Measurements from ENCODE around the gene CHPF. TPM values are rescaled to one million over a fixed set of nuclear protein-coding genes. Genes with fewer than 3 reads are reported as not detected.
A peak's percentile ranks its signal among the peaks of the same experiment; 100 is the strongest.

The CHPF gene
- total RNA-seq, 1 donor from 2014 or later: 151 TPM

GRCh38 chr2:219509780-219510511 is 33.7 kb downstream of the CHPF start:
- H3K4me3 ChIP-seq (ENCODE audit: insufficient read depth, low read depth, low read length): no peak overlapping the region
- no peaks in the 10 kb centered on the region for H3K9me3 ChIP-seq (ENCODE audit: insufficient read depth, low read depth, low read length)
- FAIRE-seq (no peak), DNase-seq (ENCODE audit: low read depth) (no peak)
- H3K9ac ChIP-seq (ENCODE audit: low read length): peak overlapping the region; percentile 43
- Mint-ChIP-seq H3K36me3 (ENCODE audit: low read depth, unreplicated experiment) (peaks cover 5% of the 10 kb centered on the region), H3K27ac (ENCODE audit: unreplicated experiment) (no peak overlapping the region), H3K4me1 (ENCODE audit: low read depth, unreplicated experiment) (peaks cover 17% of the 10 kb centered on the region), H3K9me3 (ENCODE audit: unreplicated experiment) (no peaks in the 10 kb centered on the region), H3K27me3 (ENCODE audit: low read depth, unreplicated experiment) (peaks cover 19% of the 10 kb centered on the region), H3K4me3 (ENCODE audit: unreplicated experiment) (peak overlapping the region; percentile 73)
- no peaks in the 10 kb centered on the region for H3K36me3 ChIP-seq (ENCODE audit: insufficient read depth, low read length)
- TF ChIP-seq EZH2 (IDR thresholded peaks at IDR 0.05; ENCODE audit: insufficient read depth, low read length): no peak
- peak; percentile 61 for TF ChIP-seq CTCF (IDR thresholded peaks at IDR 0.05; ENCODE audit: insufficient read depth, low read depth, low read length)
- H3K4me2 ChIP-seq (ENCODE audit: low read length): peak overlapping the region; percentile 87
- H4K20me1 ChIP-seq (ENCODE audit: insufficient read depth, low read length): peaks cover 8% of the 10 kb centered on the region
- H3K79me2 ChIP-seq (ENCODE audit: insufficient read depth, low read length): no peaks in the 10 kb centered on the region
- H3K27ac ChIP-seq (ENCODE audit: low read depth, low read length): no peak overlapping the region
- peaks cover 31% of the 10 kb centered on the region for H3K27me3 ChIP-seq (ENCODE audit: insufficient read depth, low read length)
- H2AFZ ChIP-seq (ENCODE audit: low read depth, low read length): peak overlapping the region; percentile 3
- H3K4me1 ChIP-seq (ENCODE audit: insufficient read depth, low read length): peaks cover 24% of the 10 kb centered on the region

GRCh38 chr2:219508971-219509779 is 34.4 kb downstream of the CHPF start:
- H3K4me2 ChIP-seq (ENCODE audit: low read length): peak overlapping the region; percentile 87
- Mint-ChIP-seq H3K27me3 (ENCODE audit: low read depth, unreplicated experiment) (peaks cover 18% of the 10 kb centered on the region), H3K4me1 (ENCODE audit: low read depth, unreplicated experiment) (peaks cover 17% of the 10 kb centered on the region), H3K27ac (ENCODE audit: unreplicated experiment) (no peak overlapping the region), H3K4me3 (ENCODE audit: unreplicated experiment) (peak overlapping the region; percentile 73), H3K9me3 (ENCODE audit: unreplicated experiment) (no peaks in the 10 kb centered on the region), H3K36me3 (ENCODE audit: low read depth, unreplicated experiment) (peaks cover 7% of the 10 kb centered on the region)
- no peak for FAIRE-seq
- no peak for TF ChIP-seq CTCF (IDR thresholded peaks at IDR 0.05; ENCODE audit: insufficient read depth, low read depth, low read length)
- TF ChIP-seq EZH2 (IDR thresholded peaks at IDR 0.05; ENCODE audit: insufficient read depth, low read length): no peak
- H3K79me2 ChIP-seq (ENCODE audit: insufficient read depth, low read length): no peaks in the 10 kb centered on the region
- H3K4me3 ChIP-seq (ENCODE audit: insufficient read depth, low read depth, low read length): no peak overlapping the region
- no peaks in the 10 kb centered on the region for H3K9me3 ChIP-seq (ENCODE audit: insufficient read depth, low read depth, low read length)
- no peak overlapping the region for H3K27ac ChIP-seq (ENCODE audit: low read depth, low read length)
- H3K36me3 ChIP-seq (ENCODE audit: insufficient read depth, low read length): no peaks in the 10 kb centered on the region
- no peak for DNase-seq (ENCODE audit: low read depth)
- H2AFZ ChIP-seq (ENCODE audit: low read depth, low read length): no peak overlapping the region
- H4K20me1 ChIP-seq (ENCODE audit: insufficient read depth, low read length): peaks cover 8% of the 10 kb centered on the region
- peaks cover 26% of the 10 kb centered on the region for H3K27me3 ChIP-seq (ENCODE audit: insufficient read depth, low read length)
- no peak overlapping the region for H3K9ac ChIP-seq (ENCODE audit: low read length)
- peaks cover 22% of the 10 kb centered on the region for H3K4me1 ChIP-seq (ENCODE audit: insufficient read depth, low read length)

Data from astrocyte (in vitro differentiated cells and primary cell).